ENCODE measurements around the gene NOP53.
"Not testable (repeated sequence)": the region's sequence is repeated elsewhere in the genome, so short reads cannot be mapped to it uniquely, and the experiment has no call there.

NOP53 gene

GRCh38 chr19:47745010-47745901 is at the start of gene NOP53:
Gene NOP53, plus strand, starts transcription at chr19:47745546. Its CDS starts 14 bp downstream, at chr19:47745560.
- DNase-seq: peak; percentile 51 to 82

- DNase-seq: no peak
Measured at GRCh38 chr19:47696635-47697034, 48.7 kb upstream of the NOP53 start.

- DNase-seq: peak in 1 of 2 experiments; percentile 61
Measured at GRCh38 chr19:47697863-47698609, 47.3 kb upstream of the NOP53 start.

- no peak for DNase-seq
Measured at GRCh38 chr19:47698631-47699359, 46.6 kb upstream of the NOP53 start.

- DNase-seq: no peak
Measured at GRCh38 chr19:47699360-47699917, 45.9 kb upstream of the NOP53 start.

GRCh38 chr19:47700934-47701716 is 44.2 kb upstream of the NOP53 start:
- no peak for DNase-seq

GRCh38 chr19:47701717-47702552 is 43.4 kb upstream of the NOP53 start:
- DNase-seq: no peak

- DNase-seq: no peak
Measured at GRCh38 chr19:47702671-47703070, 42.7 kb upstream of the NOP53 start.

- no peak for DNase-seq
Measured at GRCh38 chr19:47703301-47703700, 42.0 kb upstream of the NOP53 start.

GRCh38 chr19:47704024-47704423 is 41.3 kb upstream of the NOP53 start:
- no peak for DNase-seq

GRCh38 chr19:47704656-47705055 is 40.7 kb upstream of the NOP53 start:
- no peak for DNase-seq

GRCh38 chr19:47707135-47707925 is 38.0 kb upstream of the NOP53 start:
- no peak for DNase-seq

GRCh38 chr19:47711652-47712242 is 33.6 kb upstream of the NOP53 start:
- no peak for DNase-seq

- no peak for DNase-seq
Measured at GRCh38 chr19:47713046-47714021, 32.0 kb upstream of the NOP53 start, which contains the start of gene EHD2. Gene EHD2, plus strand, starts transcription at chr19:47713422. Its CDS starts 3,191 bp downstream, at chr19:47716613.

GRCh38 chr19:47714339-47714738 is 31.0 kb upstream of the NOP53 start:
- no peak for DNase-seq

- DNase-seq: not testable (repeated sequence)
Measured at GRCh38 chr19:47714855-47715254, 30.5 kb upstream of the NOP53 start.

GRCh38 chr19:47716270-47716937 is 28.9 kb upstream of the NOP53 start:
- DNase-seq: no peak
